ENCODE results near the gene CHCHD4.

Gene CHCHD4

GRCh38 chr3:14124615-14125192 is at the start of gene CHCHD4, which contains the start of gene TMEM43:
TSS of gene CHCHD4 (minus strand) at chr3:14124870. CDS start at chr3:14124676, 194 bp downstream.
TSS of gene TMEM43 (plus strand) at chr3:14125052. CDS start at chr3:14125194, 142 bp downstream.
- peak; percentile 92 for DNase-seq (ENCODE audit: low read depth)

DNA sequence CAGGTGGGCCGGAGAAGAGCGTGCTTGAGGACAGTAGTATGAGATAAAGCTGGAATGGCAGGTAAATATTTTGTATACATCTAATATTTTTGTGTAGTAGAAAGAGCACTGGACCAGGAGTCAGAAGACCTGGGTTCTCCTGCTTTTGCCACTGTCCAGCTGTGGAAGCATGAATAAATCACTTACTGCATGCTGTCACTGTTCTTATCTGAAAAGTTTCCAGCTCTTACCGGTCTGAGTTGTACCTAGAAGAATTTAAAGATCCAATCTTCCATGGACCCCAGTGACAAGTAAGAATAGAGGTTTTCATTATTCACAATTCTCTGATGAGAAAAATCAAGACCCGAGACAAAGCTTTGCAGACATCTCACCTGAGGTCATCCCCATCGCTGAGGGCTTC is 47.8 kb upstream of the CHCHD4 start:
- no peak for DNase-seq (ENCODE audit: low read depth)

GRCh38 chr3:14170531-14171159 is 46.0 kb upstream of the CHCHD4 start:
- no peak for DNase-seq (ENCODE audit: low read depth)

- DNase-seq (ENCODE audit: low read depth) = no peak
These were observed 45.2 kb upstream of the CHCHD4 start for GRCh38 chr3:14169871-14170270.

GRCh38 chr3:14169435-14169834 is 44.8 kb upstream of the CHCHD4 start:
- no peak for DNase-seq (ENCODE audit: low read depth)

DNA sequence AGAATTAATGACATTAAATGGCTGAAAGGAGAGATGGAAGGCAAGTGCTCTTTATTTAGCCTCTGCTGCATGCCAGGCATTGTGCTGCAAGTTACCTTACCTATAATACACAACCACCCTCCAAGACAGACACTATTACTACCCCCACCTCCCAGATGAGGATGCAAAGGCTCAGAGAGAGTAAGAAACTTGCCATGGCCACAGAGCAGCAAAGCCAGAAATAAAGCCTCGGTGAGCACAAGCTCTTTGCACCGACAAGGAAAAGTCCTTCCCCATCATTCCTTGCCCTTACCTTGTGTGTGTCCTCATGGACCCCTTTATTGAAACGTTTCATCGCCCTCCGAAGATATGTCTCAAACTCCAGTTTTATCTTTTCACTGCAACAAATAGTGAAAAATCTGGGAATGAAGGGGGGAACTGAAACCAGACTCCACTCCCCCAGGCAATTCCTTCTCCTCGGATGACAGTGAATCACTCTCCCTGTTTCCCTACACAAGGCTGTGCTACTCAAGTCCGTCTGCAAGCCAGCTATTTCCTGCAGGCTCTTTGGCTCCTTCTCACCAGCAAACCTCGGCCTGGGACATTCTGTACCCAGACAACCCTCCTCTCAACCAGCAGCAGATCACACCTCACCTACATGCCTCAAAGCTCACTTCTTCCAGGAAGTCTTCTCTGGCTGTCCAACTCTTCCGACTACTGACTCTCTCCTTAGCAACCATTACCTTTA is 42.4 kb upstream of the CHCHD4 start:
- no peak for DNase-seq (ENCODE audit: low read depth)

- DNase-seq (ENCODE audit: low read depth) = no peak
These were observed 37.5 kb upstream of the CHCHD4 start for GRCh38 chr3:14162178-14162577.

DNA sequence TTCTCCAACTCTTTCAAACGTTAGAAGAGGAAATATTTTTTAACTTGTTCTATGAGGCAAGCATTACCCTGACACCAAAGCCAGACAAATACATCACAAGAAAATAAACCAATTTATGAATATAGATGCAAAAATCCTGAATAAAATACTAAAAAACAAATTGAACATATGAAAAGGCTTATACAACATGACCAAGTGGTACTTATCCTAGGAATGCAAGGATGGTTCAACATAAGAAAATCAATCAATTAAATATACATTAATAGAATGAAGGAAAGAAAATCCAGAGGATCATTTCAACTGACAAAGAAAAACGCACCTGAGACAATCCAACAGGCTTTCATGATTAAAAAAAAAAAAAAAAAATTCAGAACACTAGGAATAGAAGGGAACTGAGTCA is 36.6 kb upstream of the CHCHD4 start:
- DNase-seq (ENCODE audit: low read depth) = no peak

DNA sequence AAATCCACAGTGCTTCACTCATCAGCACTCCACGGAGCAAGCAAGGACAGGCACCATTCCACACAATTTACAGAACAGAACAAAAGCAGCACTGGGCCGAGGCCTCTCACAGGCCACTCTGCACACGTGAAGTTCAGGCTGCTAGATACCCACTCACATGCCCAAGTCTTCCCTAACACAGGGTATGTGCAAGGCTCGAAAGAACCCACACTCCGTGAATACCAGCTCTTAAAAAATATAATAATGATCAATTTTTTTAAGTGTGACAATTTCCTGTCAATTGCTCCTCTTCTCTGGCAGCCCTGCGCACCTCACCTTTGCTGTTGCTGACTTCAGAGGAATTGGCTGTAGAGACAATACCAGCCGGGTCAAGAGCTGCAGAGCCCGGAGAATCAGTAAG is 34.8 kb upstream of the CHCHD4 start:
- no peak for DNase-seq (ENCODE audit: low read depth)

- DNase-seq (ENCODE audit: low read depth) = no peak
These were observed 33.7 kb upstream of the CHCHD4 start for GRCh38 chr3:14158370-14158769.

DNA sequence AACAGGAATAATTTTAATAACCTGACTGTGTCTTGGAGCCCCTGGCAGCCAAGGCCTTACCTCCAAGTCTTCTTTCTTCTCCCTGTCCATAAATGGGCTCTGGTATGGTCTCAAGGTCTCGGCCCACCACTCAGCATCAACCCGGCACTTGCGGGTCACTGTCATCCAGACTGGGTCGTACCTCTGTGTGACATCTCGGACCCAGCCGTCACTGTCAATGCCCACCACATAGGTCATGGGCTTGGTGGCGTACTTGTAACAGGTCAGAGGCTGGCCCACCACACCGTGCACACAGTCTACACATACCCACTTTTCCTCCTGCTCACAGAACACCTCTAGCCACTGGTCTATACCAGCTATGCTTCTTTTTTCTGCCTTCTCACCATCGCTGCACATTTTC is 33.3 kb upstream of the CHCHD4 start:
- no peak for DNase-seq (ENCODE audit: low read depth)

- DNase-seq (ENCODE audit: low read depth) = no peak
These were observed 32.3 kb upstream of the CHCHD4 start for GRCh38 chr3:14156843-14157561.

- no peak for DNase-seq (ENCODE audit: low read depth)
These were observed 31.5 kb upstream of the CHCHD4 start for GRCh38 chr3:14156201-14156600.

DNA sequence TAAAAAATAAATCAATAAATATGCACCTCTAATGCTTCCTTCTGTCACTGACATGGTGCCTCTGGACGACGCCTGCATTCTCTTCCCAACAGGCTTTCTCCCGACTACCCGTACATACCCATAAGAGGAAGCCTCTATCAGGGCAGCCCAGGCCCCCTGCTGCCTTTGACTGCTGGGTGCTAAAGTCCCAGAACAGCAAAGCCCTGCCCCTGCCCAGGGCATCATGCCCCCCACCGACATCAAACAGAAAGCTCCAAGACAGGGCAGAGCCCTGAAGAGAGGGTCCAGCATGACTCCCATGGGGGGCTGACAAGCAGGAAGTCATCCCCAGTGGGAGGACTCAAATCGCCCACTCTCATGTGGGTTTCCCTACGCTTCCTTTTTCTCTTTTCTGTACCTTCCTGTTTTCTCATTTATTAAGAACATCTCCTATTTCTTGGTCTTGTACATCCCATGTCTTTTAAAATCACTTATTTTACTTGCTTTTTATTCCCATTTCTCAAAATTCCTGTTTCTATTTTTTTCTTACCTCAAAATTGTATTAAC is 30.3 kb upstream of the CHCHD4 start:
- DNase-seq (ENCODE audit: low read depth) = no peak

DNA sequence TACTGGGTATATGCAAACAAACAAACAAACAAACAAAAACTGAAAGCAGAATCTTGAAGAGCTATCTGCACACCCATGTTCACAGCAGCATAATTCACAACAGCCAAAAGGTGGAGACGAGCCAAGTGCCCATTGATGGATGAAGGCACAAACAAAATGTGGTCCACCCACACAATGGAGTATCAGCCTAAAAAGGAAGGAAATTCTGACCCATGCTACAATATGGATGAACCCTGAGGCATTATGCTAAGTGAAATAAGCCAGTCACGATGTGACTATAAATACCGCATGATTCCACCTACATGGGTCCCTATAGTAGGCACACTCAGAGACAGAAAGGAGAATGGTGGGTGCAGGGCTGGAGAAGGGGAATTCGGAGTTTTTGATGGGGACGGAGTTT is 29.6 kb upstream of the CHCHD4 start:
- no peak for DNase-seq (ENCODE audit: low read depth)

DNA sequence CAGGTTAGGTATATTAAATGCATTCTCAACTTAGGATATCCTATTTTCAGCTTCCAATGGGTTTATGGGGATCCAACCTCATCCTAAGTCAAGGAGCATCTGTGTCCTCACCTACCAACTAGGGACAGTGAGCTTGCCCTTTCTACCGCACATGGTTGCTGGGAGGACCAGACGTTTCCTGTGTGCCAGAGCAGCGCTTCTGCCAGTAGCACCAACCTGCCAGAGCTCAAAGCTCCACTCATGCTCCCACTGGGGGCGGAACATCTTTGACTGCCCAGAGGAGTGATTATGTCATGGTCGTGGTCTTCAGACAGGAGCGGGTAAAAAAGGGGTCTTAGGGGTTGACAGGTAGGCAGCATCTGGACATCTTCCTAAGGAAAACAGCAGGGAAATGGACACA is 29.0 kb upstream of the CHCHD4 start:
- no peak for DNase-seq (ENCODE audit: low read depth)

DNA sequence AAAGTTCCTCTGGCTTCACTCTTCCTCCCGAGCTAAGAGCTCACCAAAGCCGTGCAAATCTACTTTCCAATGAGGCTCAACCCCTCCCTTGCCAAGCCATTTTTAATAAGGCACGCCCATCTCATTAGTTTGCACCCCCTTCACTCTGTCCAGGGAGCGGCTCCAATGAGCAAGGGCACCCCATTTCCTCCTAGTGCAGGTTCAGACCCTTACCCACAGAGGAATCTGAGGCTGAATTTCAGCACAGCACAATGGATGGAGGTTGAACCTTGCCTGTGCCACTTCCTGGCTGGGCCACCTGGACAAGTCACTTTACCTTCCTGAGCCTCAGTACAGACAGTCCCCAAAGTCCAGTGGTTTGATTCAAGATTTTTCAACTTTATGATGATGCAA is 28.3 kb upstream of the CHCHD4 start:
- no peak for DNase-seq (ENCODE audit: low read depth)

- no peak for DNase-seq (ENCODE audit: low read depth)
These were observed 27.7 kb upstream of the CHCHD4 start for GRCh38 chr3:14152233-14152962.

GRCh38 chr3:14151471-14152083 is 26.9 kb upstream of the CHCHD4 start:
- DNase-seq (ENCODE audit: low read depth) = no peak

DNA sequence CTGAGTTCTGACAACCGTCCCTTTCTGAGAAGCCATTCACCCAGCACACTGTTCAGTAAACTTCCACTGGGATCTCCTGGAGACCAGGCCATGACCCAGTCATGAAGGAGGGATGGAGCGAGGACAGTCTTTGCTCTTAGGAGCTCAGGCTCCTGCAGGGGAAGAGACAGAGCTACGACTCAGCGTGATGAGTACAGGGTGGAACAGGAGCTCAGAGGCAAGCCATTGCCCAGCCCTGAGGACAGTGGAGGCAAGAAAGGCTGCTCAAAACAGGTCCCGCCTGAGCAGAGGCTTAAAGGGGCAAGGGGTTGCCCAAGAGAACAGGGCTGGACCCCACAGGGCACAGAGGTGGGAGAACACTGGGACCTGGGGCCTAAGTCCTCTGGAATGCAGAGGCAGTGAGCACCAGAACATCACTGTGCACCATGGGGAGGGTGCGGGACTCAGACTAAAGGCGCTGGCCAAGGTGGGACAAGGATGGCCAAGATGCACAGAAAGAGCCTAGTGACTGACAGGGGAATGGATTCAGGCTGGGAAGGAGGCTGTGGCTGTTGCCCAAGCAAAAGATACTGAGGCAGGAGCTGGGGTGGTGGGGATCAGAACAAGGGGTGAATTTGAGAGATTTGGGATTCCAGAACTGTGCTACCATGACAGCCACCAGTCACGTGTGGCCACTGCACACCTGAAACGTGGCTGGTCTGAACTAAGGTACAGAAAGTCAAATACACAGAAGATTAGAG is 26.0 kb upstream of the CHCHD4 start:
- DNase-seq (ENCODE audit: low read depth) = no peak

DNA sequence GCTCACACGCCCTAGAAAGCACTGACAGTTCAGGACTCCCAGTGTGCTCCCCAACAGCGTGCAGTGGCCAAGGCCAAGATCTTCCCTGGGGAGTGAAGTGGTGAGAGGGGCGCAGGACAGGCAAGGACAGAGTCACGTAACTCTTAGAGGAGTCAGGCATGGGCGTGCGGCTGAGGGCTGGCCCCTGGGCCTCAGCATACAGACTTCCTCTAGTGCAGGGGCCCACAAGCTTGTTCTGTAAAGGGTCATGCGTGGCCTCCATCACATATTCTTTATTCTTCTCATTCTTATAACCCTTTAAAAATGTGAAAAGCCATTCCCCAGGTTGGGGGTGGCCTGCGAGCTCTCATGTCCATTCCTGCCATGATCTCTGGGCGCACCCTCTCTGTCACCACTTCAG is 25.4 kb upstream of the CHCHD4 start:
- no peak for DNase-seq (ENCODE audit: low read depth)
